T-helper 2 cell treated with Interferon-gamma antibody and Interleukin-4, amounts not matched to agents 5 μg/mL and 100 μg/mL, for 36 hours (primary cell): Measurements from ENCODE around the gene ABCG1.

Source experiments
- DNase-seq: peaks from one replicate; pipeline ENCODE4 v3.0.0; 2021; ENCODE audit warnings: low spot score
- H3K27ac Mint-ChIP-seq: one replicate; pipeline ENCODE4 v1.8.0; 2021; ENCODE audit warnings: mild to moderate bottlenecking, mixed read lengths
- H3K27me3 Mint-ChIP-seq: one replicate; pipeline ENCODE4 v1.8.0; 2021; ENCODE audit warnings: low read depth, mixed read lengths
- H3K36me3 Mint-ChIP-seq: one replicate; pipeline ENCODE4 v1.8.0; 2021; ENCODE audit warnings: low read depth, mixed read lengths
- H3K4me1 Mint-ChIP-seq: one replicate; pipeline ENCODE4 v1.8.0; 2021; ENCODE audit warnings: low read depth, mixed read lengths
- H3K4me3 Mint-ChIP-seq: one replicate; pipeline ENCODE4 v1.8.0; 2022; ENCODE audit warnings: mild to moderate bottlenecking, moderate library complexity, mixed read lengths
- H3K9me3 Mint-ChIP-seq: one replicate; pipeline ENCODE4 v1.8.0; 2021; ENCODE audit warnings: mixed read lengths

ABCG1 gene

GRCh38 chr21:42311160-42311559 is 92.2 kb downstream of the ABCG1 start:
- Mint-ChIP-seq H3K4me3 (no peak overlapping the region), H3K27me3 (peaks cover 5% of the 10 kb centered on the region), H3K9me3 (no peaks in the 10 kb centered on the region), H3K27ac (no peak overlapping the region), H3K36me3 (no peaks in the 10 kb centered on the region), H3K4me1 (peaks cover 7% of the 10 kb centered on the region)
- DNase-seq = no peak

GRCh38 chr21:42311816-42312625 is 93.1 kb downstream of the ABCG1 start:
- Mint-ChIP-seq H3K27ac (no peak overlapping the region), H3K36me3 (no peaks in the 10 kb centered on the region), H3K4me1 (peaks cover 7% of the 10 kb centered on the region), H3K27me3 (peaks cover under 1% of the 10 kb centered on the region), H3K9me3 (no peaks in the 10 kb centered on the region), H3K4me3 (no peak overlapping the region)
- DNase-seq = no peak

- no peaks in the 10 kb centered on the region for H3K36me3 Mint-ChIP-seq
- no peaks in the 10 kb centered on the region for H3K9me3 Mint-ChIP-seq
- peaks cover 7% of the 10 kb centered on the region for H3K4me1 Mint-ChIP-seq
- no peak overlapping the region for H3K4me3 Mint-ChIP-seq
- H3K27me3 Mint-ChIP-seq = no peaks in the 10 kb centered on the region
- H3K27ac Mint-ChIP-seq = no peak overlapping the region
- DNase-seq = no peak
Observed at GRCh38 chr21:42312626-42313104, 93.7 kb downstream of the ABCG1 start.

GRCh38 chr21:42313501-42313969 is 94.6 kb downstream of the ABCG1 start:
- DNase-seq = no peak
- no peak overlapping the region for H3K4me3 Mint-ChIP-seq
- no peak overlapping the region for H3K27ac Mint-ChIP-seq
- H3K27me3 Mint-ChIP-seq = no peaks in the 10 kb centered on the region
- H3K9me3 Mint-ChIP-seq = no peaks in the 10 kb centered on the region
- H3K36me3 Mint-ChIP-seq = no peaks in the 10 kb centered on the region
- peaks cover 7% of the 10 kb centered on the region for H3K4me1 Mint-ChIP-seq

GRCh38 chr21:42314616-42315295 is 95.8 kb downstream of the ABCG1 start:
- Mint-ChIP-seq H3K9me3 (no peaks in the 10 kb centered on the region), H3K27ac (no peak overlapping the region), H3K27me3 (no peaks in the 10 kb centered on the region), H3K4me3 (no peak overlapping the region), H3K4me1 (peaks cover 6% of the 10 kb centered on the region), H3K36me3 (no peaks in the 10 kb centered on the region)
- no peak for DNase-seq

GRCh38 chr21:42315296-42315891 is 96.5 kb downstream of the ABCG1 start, which contains the start of gene TFF3:
TSS of gene TFF3 (minus strand) at chr21:42315409. CDS start at chr21:42315374, 35 bp downstream.
- peaks cover 5% of the 10 kb centered on the region for H3K4me1 Mint-ChIP-seq
- H3K27me3 Mint-ChIP-seq = no peaks in the 10 kb centered on the region
- no peak for DNase-seq
- no peak within 1 kb of the TSS for H3K27ac Mint-ChIP-seq
- no peak within 1 kb of the TSS for H3K4me3 Mint-ChIP-seq
- H3K36me3 Mint-ChIP-seq = no peaks in the 10 kb centered on the region
- H3K9me3 Mint-ChIP-seq = no peaks in the 10 kb centered on the region

- H3K4me3 Mint-ChIP-seq = no peak overlapping the region
- no peaks in the 10 kb centered on the region for H3K27me3 Mint-ChIP-seq
- no peak overlapping the region for H3K27ac Mint-ChIP-seq
Observed at GRCh38 chr21:42316891-42317290, 98.0 kb downstream of the ABCG1 start.

GRCh38 chr21:42317341-42317741 is 98.4 kb downstream of the ABCG1 start:
- Mint-ChIP-seq H3K27ac (no peak overlapping the region), H3K27me3 (no peaks in the 10 kb centered on the region), H3K36me3 (no peaks in the 10 kb centered on the region), H3K4me1 (peaks cover 5% of the 10 kb centered on the region), H3K9me3 (no peaks in the 10 kb centered on the region), H3K4me3 (no peak overlapping the region)
- DNase-seq = no peak

More at GRCh38 chr21:42316891-42317290, 98.0 kb downstream of the ABCG1 start:
- Mint-ChIP-seq H3K4me1 (peaks cover 5% of the 10 kb centered on the region), H3K36me3 (no peaks in the 10 kb centered on the region), H3K9me3 (no peaks in the 10 kb centered on the region)
- DNase-seq = no peak

- no peak overlapping the region for H3K27ac Mint-ChIP-seq
- no peaks in the 10 kb centered on the region for H3K9me3 Mint-ChIP-seq
- peaks cover 5% of the 10 kb centered on the region for H3K4me1 Mint-ChIP-seq
- no peaks in the 10 kb centered on the region for H3K27me3 Mint-ChIP-seq
- no peak overlapping the region for H3K4me3 Mint-ChIP-seq
- no peak for DNase-seq
- no peaks in the 10 kb centered on the region for H3K36me3 Mint-ChIP-seq
Observed at GRCh38 chr21:42317826-42318746, 99.1 kb downstream of the ABCG1 start.

GRCh38 chr21:42319376-42319775 is 100.4 kb downstream of the ABCG1 start:
- peaks cover 4% of the 10 kb centered on the region for H3K27me3 Mint-ChIP-seq
- H3K36me3 Mint-ChIP-seq = no peaks in the 10 kb centered on the region
- peaks cover 5% of the 10 kb centered on the region for H3K4me1 Mint-ChIP-seq
- no peak overlapping the region for H3K4me3 Mint-ChIP-seq
- no peaks in the 10 kb centered on the region for H3K9me3 Mint-ChIP-seq
- no peak for DNase-seq
- H3K27ac Mint-ChIP-seq = no peak overlapping the region

- H3K9me3 Mint-ChIP-seq = no peaks in the 10 kb centered on the region
- no peak overlapping the region for H3K27ac Mint-ChIP-seq
- peaks cover 5% of the 10 kb centered on the region for H3K4me1 Mint-ChIP-seq
- H3K27me3 Mint-ChIP-seq = peaks cover 10% of the 10 kb centered on the region
- H3K36me3 Mint-ChIP-seq = no peaks in the 10 kb centered on the region
- no peak for DNase-seq
- no peak overlapping the region for H3K4me3 Mint-ChIP-seq
Observed at GRCh38 chr21:42319851-42320572, 101.1 kb downstream of the ABCG1 start.

GRCh38 chr21:42320791-42321190 is 101.9 kb downstream of the ABCG1 start:
- Mint-ChIP-seq H3K27me3 (peaks cover 16% of the 10 kb centered on the region), H3K27ac (no peak overlapping the region), H3K9me3 (no peaks in the 10 kb centered on the region), H3K4me3 (no peak overlapping the region), H3K4me1 (peaks cover 5% of the 10 kb centered on the region), H3K36me3 (no peaks in the 10 kb centered on the region)
- no peak for DNase-seq

GRCh38 chr21:42321231-42321630 is 102.3 kb downstream of the ABCG1 start:
- peaks cover 18% of the 10 kb centered on the region for H3K27me3 Mint-ChIP-seq
- no peak overlapping the region for H3K4me3 Mint-ChIP-seq
- H3K27ac Mint-ChIP-seq = no peak overlapping the region
- DNase-seq = no peak
- H3K36me3 Mint-ChIP-seq = no peaks in the 10 kb centered on the region
- peaks cover 5% of the 10 kb centered on the region for H3K4me1 Mint-ChIP-seq
- H3K9me3 Mint-ChIP-seq = no peaks in the 10 kb centered on the region
